ENCODE data around the gene FSIP1. TPM values are rescaled to one million over a fixed set of nuclear protein-coding genes. Genes with fewer than 3 reads are reported as not detected.
A peak's percentile ranks its signal among the peaks of the same experiment; 100 is the strongest.

FSIP1 gene
- total and polyA plus RNA-seq, 11 donors: 0.28 to 3.7 (median 0.97) TPM; not detected in 1

GRCh38 chr15:39573844-39574243 lies 208.8 kb downstream of the FSIP1 start:
- DNase-seq: no peak
- no peak for TF ChIP-seq POLR2A (IDR thresholded peaks at IDR 0.05)
- TF ChIP-seq CTCF (IDR thresholded peaks at IDR 0.05): no peak
- Histone ChIP-seq H3K27me3 (no peaks in the 10 kb centered on the region), H3K9me3 (no peaks in the 10 kb centered on the region), H3K4me1 (peaks cover 0 to 9% (median under 1%) of the 10 kb centered on the region in 12 donors), H3K36me3 (no peaks in the 10 kb centered on the region), H3K4me3 (no peak overlapping the region), H3K27ac (no peak overlapping the region)
- ATAC-seq: no peak
- intact Hi-C loops (cut with DNase I): loop anchor here in 3 of 10 donors (10.0 kb wide), 2 partner anchors 139 to 259 kb away; no protein-coding TSS in a partner anchor
- WGBS, 4 donors: 63 to 69% (median 65%) methylated on average over 4 of the region's 4 CpGs

GRCh38 chr15:39573287-39573686 lies 209.4 kb downstream of the FSIP1 start:
- ATAC-seq (no peak), DNase-seq (no peak)
- WGBS, 4 donors: 84 to 89% (median 86%) methylated on average over 2 of the region's 2 CpGs
- Histone ChIP-seq H3K36me3 (no peaks in the 10 kb centered on the region), H3K27ac (no peak overlapping the region), H3K27me3 (no peaks in the 10 kb centered on the region), H3K4me1 (peaks cover 0 to 8% (median 0%) of the 10 kb centered on the region in 12 donors), H3K4me3 (no peak overlapping the region), H3K9me3 (no peaks in the 10 kb centered on the region)
- TF ChIP-seq CTCF (IDR thresholded peaks at IDR 0.05): no peak
- no peak for TF ChIP-seq POLR2A (IDR thresholded peaks at IDR 0.05)
- intact Hi-C loops (cut with DNase I): loop anchor here in 3 of 10 donors (10.0 kb wide), 2 partner anchors 138 to 258 kb away; no protein-coding TSS in a partner anchor

GRCh38 chr15:39565851-39566250 lies 216.8 kb downstream of the FSIP1 start:
- no peak for ATAC-seq
- Histone ChIP-seq H3K27me3 (no peaks in the 10 kb centered on the region), H3K9me3 (no peaks in the 10 kb centered on the region), H3K27ac (no peak overlapping the region), H3K4me3 (no peak overlapping the region), H3K36me3 (no peaks in the 10 kb centered on the region), H3K4me1 (no peaks in the 10 kb centered on the region)
- intact Hi-C loops (cut with DNase I): no loop called here
- TF ChIP-seq CTCF (IDR thresholded peaks at IDR 0.05) (no peak), POLR2A (IDR thresholded peaks at IDR 0.05) (no peak)
- DNase-seq: no peak
- WGBS, 4 donors: 98 to 100% (median 99%) methylated on average over 2 of the region's 2 CpGs

GRCh38 chr15:39564972-39565665 lies 217.5 kb downstream of the FSIP1 start:
- DNase-seq (no peak), ATAC-seq (peak in 1 of 4 donors; percentile 41)
- Histone ChIP-seq H3K27me3 (no peaks in the 10 kb centered on the region), H3K4me3 (no peak overlapping the region), H3K27ac (no peak overlapping the region), H3K4me1 (no peaks in the 10 kb centered on the region), H3K36me3 (no peaks in the 10 kb centered on the region), H3K9me3 (no peaks in the 10 kb centered on the region)
- intact Hi-C loops (cut with DNase I): no loop called here
- TF ChIP-seq CTCF (IDR thresholded peaks at IDR 0.05) (no peak), POLR2A (IDR thresholded peaks at IDR 0.05) (no peak)
- WGBS, 4 donors: 75 to 86% (median 78%) methylated on average over 4 of the region's 4 CpGs
